Parathyroid adenoma (tissue), 2 donors: ENCODE measurements around the gene ZBTB18.

Experiments
- H2AFZ ChIP-seq: fragments of 300-600 bp; sonication (generic); one replicate; pipeline ENCODE4 v1.7.0; 2017; ENCODE audit warnings: antibody characterized with exemption, mild to moderate bottlenecking
- H3K27ac ChIP-seq: fragments of 300-600 bp; sonication (generic); one replicate; pipeline ENCODE4 v1.7.0; 2017
- H3K27me3 ChIP-seq: fragments of 300-600 bp; sonication (generic); one replicate; pipeline ENCODE4 v1.7.0; 2017; ENCODE audit warnings: low read length; ENCODE audit not compliant: control insufficient read depth, insufficient read depth
- H3K36me3 ChIP-seq: fragments of 300-600 bp; sonication (generic); one replicate; pipeline ENCODE4 v1.7.0; 2017; ENCODE audit warnings: low read length; ENCODE audit not compliant: control insufficient read depth, insufficient read depth
- H3K4me1 ChIP-seq: fragments of 300-600 bp; sonication (generic); one replicate; pipeline ENCODE4 v1.7.0; 2017; ENCODE audit warnings: control low read depth
- H3K4me2 ChIP-seq: fragments of 300-600 bp; sonication (generic); one replicate; pipeline ENCODE4 v1.7.0; 2017; ENCODE audit warnings: low read length
- H3K4me3 ChIP-seq: fragments of 300-600 bp; sonication (generic); one replicate; pipeline ENCODE4 v1.7.0; 2017; ENCODE audit warnings: low read depth, low read length
- H3K79me2 ChIP-seq: fragments of 300-600 bp; sonication (generic); one replicate; pipeline ENCODE4 v1.7.0; 2017; ENCODE audit warnings: control low read depth
- H3K9ac ChIP-seq: fragments of 300-600 bp; sonication (generic); one replicate; pipeline ENCODE4 v1.7.0; 2017; ENCODE audit warnings: mild to moderate bottlenecking
- H3K9me3 ChIP-seq: fragments of 300-600 bp; sonication (generic); one replicate; pipeline ENCODE4 v1.7.0; 2017; ENCODE audit warnings: low read length; ENCODE audit not compliant: control insufficient read depth
- TF ChIP-seq, protein P1 (sequence below): fragments of 300-600 bp; sonication (generic); IDR thresholded peaks from one replicate; pipeline ENCODE4 v1.7.0; 2017; ENCODE audit warnings: antibody characterized with exemption, mild to moderate bottlenecking
- donor health status: primary hyperparathyroidism.

The ZBTB18 gene

DNA sequence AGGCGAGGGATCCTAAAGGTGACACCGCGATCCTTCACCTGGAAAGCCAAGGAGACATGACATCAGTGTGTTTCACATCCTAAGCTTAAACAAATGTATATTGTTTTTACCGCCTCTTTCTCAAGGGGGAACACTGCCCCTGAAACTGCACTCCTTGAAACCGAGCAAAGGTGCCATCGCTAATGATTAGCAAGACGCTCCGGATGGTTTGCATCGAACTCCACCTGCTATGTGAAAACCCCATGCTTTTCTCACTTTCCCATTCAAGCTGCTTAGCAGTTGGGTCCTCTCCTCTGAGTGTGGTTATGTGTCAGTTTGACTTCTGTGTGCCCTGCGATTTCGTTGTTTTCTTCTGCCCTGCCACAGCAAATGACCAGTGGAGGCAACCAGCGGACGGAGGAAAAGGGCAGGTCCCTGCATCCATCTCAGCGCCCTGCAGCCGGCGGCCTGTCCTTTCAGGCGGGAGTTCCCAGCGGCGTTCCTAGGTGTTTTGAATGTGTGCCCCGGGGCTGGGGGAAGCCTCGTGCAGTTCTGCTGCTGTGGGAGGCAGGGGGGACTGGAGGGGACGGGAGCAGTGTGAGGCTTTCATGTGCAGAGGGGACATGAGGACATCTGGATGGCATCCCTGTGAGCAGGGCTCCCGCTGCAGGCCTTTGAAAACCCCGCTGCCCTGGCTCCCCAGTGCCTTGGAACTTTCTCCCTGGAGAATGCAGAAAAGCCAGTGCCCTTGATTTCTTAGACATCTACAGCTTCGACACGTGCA, 16.1 kb downstream of the ZBTB18 start:
- Histone ChIP-seq H3K27ac (no peak overlapping the region), H3K36me3 (no peaks in the 10 kb centered on the region), H3K4me2 (no peak overlapping the region), H3K9me3 (no peaks in the 10 kb centered on the region), H3K4me3 (no peak overlapping the region), H3K27me3 (no peaks in the 10 kb centered on the region), H3K4me1 (no peaks in the 10 kb centered on the region), H2AFZ (no peak overlapping the region), H3K79me2 (no peaks in the 10 kb centered on the region), H3K9ac (no peak overlapping the region)
- TF ChIP-seq, protein P1, sequence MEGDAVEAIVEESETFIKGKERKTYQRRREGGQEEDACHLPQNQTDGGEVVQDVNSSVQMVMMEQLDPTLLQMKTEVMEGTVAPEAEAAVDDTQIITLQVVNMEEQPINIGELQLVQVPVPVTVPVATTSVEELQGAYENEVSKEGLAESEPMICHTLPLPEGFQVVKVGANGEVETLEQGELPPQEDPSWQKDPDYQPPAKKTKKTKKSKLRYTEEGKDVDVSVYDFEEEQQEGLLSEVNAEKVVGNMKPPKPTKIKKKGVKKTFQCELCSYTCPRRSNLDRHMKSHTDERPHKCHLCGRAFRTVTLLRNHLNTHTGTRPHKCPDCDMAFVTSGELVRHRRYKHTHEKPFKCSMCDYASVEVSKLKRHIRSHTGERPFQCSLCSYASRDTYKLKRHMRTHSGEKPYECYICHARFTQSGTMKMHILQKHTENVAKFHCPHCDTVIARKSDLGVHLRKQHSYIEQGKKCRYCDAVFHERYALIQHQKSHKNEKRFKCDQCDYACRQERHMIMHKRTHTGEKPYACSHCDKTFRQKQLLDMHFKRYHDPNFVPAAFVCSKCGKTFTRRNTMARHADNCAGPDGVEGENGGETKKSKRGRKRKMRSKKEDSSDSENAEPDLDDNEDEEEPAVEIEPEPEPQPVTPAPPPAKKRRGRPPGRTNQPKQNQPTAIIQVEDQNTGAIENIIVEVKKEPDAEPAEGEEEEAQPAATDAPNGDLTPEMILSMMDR = no peak

DNA sequence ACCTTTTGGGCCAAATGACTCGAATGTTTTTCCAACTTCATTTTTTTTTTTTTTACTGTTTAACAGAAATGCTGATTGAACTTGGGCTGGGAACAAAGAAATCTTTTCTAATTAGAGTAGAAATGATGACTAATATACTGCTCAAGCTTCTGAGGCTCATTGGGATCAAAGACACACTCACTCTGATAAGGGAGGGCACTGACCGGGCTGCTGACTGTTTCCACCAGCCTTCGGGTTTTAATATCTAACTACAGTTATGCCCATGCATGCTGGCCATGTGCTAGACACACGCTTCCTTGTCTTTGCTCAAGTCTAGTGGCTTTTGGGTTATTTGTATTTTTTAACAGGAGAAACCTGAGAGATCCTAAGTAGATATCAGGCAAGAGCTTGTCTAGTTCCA, 16.8 kb downstream of the ZBTB18 start:
- H3K27ac ChIP-seq = no peak overlapping the region
- TF ChIP-seq, protein P1 = no peak
- no peak overlapping the region for H2AFZ ChIP-seq
- H3K4me2 ChIP-seq = no peak overlapping the region
- H3K27me3 ChIP-seq = no peaks in the 10 kb centered on the region
- H3K4me3 ChIP-seq = no peak overlapping the region
- no peaks in the 10 kb centered on the region for H3K4me1 ChIP-seq
- H3K36me3 ChIP-seq = no peaks in the 10 kb centered on the region
- no peaks in the 10 kb centered on the region for H3K79me2 ChIP-seq
- no peaks in the 10 kb centered on the region for H3K9me3 ChIP-seq
- H3K9ac ChIP-seq = no peak overlapping the region

DNA sequence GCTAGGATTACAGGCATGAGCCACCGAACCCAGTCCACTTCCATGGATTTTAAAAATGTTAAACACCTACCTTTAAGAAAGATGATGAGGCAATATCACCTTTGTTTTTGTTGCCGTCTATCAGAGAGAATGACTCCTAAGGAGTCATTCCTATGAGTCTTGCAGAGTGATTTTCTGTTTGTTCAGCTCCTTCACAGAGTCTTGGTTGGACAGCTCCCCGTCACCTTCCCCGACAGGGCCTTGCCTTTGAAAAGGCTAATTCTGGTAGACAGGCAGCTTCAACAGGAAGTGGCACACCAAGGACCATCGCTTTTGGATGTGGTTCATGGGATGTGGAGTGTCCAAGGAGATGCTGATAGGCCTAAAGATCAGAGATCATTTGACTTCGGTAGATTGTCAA, 17.5 kb downstream of the ZBTB18 start:
- Histone ChIP-seq H3K9ac (no peak overlapping the region), H3K4me3 (no peak overlapping the region), H2AFZ (no peak overlapping the region), H3K27me3 (no peaks in the 10 kb centered on the region), H3K4me1 (no peaks in the 10 kb centered on the region), H3K27ac (no peak overlapping the region), H3K4me2 (no peak overlapping the region), H3K9me3 (no peaks in the 10 kb centered on the region), H3K36me3 (no peaks in the 10 kb centered on the region), H3K79me2 (no peaks in the 10 kb centered on the region)
- TF ChIP-seq, protein P1 = no peak

DNA sequence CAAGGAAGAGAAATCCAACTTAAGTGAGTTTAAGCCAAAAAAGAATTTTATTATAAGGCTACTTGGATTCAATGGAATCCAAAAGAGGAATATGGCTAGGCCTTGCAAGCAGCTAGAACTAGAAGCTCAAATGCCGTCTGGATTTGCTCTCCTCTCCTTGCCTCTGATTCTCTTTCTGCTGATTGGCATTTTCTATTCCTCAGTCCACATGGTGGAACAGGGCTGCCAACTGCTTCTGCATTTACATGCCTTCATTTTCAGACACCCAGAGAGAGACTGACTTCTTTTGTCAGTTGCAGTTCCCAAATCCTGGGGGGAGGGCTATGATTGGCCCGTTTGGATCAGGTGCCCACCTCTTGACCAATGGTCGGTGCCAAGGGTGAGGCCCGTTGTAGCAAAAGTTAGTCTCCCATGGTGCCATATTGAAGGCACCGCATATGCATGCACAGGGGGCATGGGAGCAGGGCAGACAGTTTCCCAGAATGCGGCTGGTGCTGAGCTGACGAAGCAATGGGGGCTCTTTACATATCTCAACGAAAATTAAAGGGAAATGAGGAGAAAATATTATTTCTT, 18.3 kb downstream of the ZBTB18 start:
- no peaks in the 10 kb centered on the region for H3K4me1 ChIP-seq

More for the DNA sequence above, 18.3 kb downstream of the ZBTB18 start:
- Histone ChIP-seq H3K4me2 (no peak overlapping the region), H3K4me3 (no peak overlapping the region), H2AFZ (no peak overlapping the region), H3K79me2 (no peaks in the 10 kb centered on the region), H3K9me3 (no peaks in the 10 kb centered on the region), H3K9ac (no peak overlapping the region), H3K27me3 (no peaks in the 10 kb centered on the region), H3K27ac (no peak overlapping the region), H3K36me3 (no peaks in the 10 kb centered on the region)
- TF ChIP-seq, protein P1 = no peak
